CD4-positive, alpha-beta T cell treated with Interleukin-15 for 1 hour (primary cell): Measurements from ENCODE around the gene C4orf50.

Source experiments
- DNase-seq: peaks from one replicate; pipeline ENCODE4 v3.0.0-alpha.2; 2020

C4orf50 gene

DNA sequence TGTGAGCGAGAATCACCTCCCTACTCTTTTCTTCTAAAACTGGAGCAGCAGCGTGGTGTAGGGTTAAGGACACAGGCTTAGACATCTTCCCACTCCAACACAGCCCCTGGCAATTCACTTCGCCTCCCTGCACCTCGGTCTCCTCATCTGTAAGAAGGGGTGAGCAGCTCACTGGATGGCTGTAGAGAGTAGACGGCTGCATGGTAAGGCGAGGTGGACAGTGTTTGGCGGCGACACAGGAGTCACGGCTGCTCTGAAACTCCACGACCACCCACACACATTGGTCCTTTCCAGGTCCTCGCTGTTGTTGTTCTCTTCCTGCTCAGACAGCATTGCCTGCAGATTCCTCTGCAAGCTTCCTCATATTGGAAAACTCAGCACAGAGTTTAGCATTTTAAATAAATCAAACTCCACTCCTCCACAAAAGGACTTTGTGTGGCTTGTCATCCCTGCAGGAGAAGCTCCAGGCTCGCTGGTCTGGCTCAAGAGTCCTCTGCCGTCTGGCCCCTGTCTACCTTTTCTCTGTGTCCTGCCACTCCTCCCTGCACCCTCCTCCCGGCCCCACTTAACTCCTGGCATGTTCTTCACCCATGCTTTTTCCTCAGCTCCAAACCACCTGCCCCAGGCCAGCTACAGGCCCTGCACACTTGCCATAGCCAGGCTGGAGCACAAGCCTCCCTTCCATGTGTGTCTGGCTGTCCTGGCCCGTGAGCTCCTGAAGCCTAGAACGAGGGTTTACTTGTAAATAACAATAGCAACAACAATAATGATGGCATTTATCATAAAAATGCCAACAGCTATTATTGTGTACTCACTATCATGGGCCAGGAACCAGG lies 84.0 kb downstream of the C4orf50 start:
- DNase-seq = no peak

DNA sequence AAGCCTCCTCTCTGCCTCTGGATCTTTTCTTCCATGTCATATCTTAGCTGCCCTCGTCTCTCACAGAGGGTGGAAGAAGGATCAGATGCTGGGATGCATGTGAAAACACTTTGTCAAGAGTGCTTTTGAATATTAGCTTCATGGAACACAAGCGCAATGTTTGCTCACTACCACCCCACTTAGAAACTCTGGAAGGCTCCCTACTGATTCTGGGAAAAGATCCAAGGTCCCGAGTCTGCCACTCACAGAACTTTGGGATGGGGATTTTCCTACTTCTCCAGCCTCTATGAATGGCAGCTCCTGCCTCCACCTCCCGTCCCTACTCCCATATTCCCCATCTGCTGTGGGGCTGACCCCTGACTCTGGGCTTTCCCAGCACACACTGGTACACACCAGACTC lies 85.1 kb downstream of the C4orf50 start:
- DNase-seq = no peak

DNA sequence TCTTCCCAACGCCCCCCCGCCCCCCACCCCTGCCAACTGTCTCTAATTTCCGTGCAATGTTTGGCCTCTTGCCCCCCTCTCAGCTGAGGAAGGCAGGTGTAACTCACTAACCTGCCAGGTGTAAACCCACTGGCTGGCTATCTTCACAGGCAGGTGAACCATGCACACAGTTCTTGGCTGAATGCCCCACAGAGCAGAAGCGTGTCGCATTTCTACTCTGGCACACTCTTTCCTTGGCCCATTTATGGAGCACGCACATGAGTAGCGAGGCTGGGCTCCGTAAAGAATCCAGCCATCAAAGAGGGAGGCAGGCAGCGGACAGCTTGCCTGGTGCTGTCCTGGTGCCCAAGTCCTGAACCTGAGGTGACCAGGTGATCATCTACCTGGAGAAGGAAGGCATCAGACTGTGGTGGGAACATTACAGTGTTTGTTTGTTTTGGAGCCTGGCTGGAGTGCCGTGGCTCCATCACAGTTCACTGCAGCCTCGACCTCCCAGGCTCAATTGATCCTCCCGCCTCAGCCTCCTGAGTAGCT lies 86.1 kb downstream of the C4orf50 start:
- DNase-seq = no peak

DNA sequence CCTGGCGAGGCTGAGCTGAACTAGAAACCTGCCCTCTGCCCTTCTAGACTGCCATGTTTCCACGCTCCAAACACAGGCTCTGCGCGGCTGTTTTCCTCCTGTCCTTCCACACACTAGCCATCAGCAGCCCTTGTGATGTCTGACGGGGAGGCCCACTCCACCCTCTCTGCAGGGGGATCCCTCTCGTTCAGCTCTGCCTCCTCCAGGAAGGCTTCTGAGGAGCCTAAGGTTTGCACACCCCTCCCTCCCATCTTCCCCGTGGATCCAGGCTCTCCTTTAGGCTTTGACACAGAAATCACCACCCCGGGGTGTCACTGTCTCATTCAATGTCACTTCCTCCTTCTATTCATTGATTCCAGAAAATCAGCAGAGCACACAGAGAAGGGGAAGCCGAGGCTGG lies 86.7 kb downstream of the C4orf50 start:
- no peak for DNase-seq

DNA sequence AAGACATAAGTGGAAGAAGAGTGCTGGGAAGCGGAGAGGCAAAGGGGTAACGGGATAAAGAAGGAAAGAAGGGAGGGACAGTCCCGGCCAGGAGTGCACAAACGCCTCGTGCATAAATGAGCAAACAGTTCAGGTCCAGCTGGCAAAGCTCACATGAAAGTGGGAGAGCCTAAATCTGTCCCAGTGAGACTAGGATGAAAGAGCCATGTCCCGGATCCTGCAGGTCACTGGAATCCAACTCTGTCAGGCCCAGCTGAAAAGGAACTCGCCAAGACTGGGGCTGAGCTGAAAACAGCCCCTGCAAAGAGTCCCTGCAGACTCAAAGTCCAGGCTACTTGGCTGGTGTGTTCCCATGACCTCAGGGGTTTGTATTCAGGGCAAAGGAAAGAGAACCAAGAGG lies 87.4 kb downstream of the C4orf50 start:
- DNase-seq = no peak

DNA sequence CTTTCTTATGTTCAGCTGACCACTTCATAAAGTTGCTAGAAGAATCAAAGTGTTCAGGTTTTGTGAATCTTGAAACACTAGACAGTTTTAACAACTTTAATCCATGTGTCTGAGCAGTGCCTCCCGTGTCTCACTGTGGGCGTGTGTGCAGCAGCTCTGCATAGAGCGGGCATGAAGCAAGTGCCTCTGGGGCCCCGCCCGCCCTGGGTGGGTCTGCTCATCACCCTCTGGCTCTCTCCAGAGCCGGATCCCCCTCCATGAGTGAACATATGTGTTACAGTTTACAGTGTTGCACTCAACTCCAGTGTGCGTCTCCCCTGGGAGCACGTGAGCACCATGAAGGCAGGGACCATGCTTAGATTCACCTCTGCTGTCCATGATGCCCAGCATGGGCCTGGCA lies 87.8 kb downstream of the C4orf50 start:
- no peak for DNase-seq

DNA sequence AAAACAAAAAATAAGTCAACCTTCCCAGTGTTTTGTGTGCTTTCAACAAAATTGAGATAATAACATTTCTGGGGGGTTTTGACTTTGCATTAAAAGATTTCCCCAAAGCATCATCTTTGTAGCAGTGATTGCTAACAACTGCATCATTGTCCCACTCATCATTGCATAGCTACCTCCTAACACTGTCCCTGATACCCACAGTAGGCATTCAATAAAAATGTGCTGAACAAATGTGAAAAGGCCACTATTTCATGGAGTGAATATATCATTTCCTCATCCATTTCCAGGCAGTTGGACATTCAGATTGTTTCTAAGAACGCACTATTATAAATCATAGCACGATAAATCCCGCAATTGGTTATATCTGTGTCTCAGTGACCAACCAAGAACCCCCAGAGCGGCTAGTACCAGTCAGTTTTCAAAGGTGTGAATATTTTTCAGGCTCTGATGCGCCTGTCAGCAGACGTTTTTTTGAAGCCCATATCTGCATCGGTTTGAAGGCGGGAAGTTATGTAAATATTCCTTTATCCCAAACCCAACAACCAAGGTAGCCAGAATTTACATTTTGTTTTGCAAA lies 89.3 kb downstream of the C4orf50 start:
- DNase-seq = no peak

DNA sequence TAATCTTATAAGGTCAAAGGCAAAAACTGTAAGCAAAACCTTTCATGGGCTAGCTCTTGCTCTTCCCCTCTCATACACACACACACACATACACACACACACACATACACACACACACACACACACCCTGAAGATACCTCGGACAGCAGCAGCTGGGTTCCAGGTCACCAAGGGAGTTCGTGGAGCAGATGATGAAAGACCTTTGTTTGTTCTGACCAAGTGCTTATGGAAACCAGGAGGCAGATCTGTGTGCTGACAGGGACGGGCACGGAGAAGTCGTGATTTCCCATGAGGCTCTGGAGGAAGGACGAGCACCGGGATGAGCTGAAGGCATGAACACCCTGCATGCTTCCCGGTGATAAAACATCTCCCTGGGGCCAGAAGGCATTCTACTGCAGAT lies 90.0 kb downstream of the C4orf50 start:
- DNase-seq = no peak

DNA sequence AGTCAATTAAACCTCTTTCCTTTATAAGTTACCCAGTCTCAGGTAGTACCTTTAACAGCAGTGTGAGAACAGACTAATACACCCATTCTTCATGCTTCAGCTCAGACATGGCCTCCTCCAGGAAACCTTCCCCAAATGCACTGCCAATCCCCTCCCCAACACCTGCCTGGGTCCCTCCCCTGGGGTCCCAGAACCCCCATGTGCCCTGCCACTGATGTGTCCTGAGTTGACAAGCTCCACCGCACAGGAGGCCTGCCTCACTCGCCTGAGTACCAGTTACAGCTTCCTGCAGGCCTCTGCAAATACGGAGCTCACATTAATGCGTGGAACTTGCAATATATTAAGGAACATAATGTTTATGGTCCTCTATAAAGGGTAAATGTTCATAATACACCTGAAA lies 90.5 kb downstream of the C4orf50 start:
- no peak for DNase-seq

DNA sequence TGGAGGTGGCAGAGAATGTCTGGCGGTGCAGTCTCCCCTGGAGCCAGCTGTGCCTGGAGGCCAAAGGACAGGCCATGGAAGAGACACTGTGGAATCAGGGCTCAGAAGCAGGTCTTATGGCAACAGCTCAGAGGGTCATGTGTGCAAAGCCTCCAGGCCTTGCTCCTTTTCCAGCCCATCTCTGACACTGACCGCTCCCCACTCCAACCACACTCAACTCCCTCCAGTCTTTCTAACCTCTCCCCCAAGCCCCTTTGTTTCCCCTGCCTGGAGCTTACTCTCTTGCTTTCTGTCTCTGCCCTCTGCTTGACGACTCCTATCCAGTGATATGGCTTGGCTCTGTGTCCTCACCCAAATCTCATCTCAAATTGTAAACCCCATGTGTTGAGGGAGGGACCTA lies 91.1 kb downstream of the C4orf50 start:
- DNase-seq = no peak

DNA sequence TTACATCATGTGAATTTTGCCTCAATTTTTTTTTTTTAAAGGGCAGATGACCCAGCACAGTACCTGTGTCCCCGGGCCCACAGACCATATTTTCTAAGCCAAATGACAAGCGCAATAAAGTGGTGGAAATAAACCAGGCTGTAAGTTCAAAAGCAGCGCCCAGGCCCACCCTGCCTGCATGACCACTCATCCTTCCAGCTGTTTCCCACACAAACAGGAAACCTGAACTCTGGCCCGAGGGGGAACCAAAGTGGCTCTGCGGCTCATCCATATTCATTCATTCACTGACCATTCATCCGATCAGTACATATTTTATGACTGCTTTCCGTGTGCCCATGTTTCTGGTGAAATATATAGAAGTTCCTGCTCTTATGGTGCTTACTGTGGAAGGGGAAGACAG lies 91.6 kb downstream of the C4orf50 start:
- no peak for DNase-seq

DNA sequence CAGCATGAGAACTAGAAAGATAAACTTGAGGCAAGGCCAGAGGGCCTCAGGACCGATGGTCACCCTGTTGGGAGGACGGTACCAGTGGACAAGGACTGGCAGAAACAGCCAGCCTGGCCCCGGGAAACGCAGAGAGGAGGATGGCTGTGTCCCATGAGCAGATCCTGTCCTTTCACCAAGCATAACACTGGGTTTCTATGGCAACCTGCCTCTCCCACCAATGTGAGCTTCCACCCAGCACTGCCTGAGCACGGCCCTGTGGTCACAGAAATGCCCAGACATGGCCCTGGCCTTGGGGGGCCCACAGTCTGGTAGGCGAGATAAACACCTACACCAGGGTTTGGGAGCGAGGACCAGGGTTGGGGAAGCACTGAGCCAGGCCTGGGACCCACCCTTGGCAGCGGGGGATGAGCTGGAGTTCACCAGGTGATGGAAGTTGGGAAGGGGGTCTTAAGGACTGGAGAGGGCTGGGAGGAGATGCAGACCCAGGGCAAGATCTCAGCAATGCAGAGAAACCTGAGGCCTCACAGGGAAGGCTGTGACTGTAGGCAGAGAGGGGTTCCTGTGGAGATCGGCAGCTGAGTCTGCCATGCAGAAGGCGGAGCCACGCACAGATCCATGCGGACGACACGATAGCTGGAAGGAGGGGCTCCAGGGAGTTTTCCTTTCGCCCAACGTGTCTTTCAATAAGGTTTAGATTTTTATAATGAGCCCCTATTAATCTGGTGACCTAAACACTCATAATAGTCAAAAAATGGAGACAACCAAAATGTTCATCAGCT lies 92.6 kb downstream of the C4orf50 start:
- DNase-seq = no peak

DNA sequence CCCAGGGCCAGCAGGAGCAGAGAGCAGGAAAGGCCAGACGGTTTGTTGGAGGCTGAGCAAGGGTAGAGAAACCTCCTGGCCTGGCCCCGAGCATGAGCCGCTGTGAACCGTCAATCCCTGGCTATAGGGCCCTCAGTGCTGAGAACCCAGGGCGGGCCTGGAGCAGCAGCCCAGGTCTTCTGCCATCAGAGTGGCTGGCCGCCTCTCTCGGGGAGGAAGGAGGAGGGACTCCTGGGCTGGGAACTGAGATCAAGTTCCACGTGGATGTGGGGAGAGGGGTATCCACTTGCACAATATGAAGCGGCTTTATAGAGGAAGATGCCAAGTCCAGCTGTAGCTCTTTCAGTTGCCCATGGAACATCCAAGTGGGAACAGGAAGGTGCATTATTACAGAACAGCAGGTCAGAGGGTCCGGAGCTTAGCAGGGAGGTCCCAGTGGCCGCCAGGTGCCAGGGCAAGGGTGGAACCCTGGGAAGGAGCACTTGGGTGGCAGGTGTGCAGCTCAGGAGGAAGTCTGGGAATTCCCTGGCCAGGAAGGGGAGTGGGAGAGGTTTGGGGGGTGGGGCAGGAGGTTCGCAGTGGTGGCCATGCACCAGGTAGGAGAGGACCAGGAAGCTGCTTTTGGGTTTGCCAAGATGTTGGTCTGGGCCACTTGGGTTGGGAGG lies 93.6 kb downstream of the C4orf50 start:
- no peak for DNase-seq

DNA sequence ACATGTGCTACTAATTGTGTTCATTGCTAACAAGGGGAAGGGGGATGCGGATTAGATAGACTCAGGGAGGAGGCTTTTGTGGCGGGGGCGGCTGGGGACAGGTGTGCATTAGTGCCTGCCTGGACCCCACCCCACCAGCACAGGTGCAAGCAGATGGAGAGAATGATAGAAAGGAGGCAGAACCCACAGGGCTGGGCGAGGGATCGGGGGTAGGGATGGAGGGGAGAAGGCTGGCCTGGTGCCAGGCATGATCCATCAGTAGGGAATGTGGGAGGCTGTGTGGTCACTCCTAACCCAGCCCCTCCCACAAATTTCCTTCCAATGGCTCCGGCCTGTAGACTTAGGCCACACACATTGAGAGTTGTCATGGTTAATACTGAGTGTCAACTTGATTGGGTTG lies 94.9 kb downstream of the C4orf50 start:
- DNase-seq = no peak

DNA sequence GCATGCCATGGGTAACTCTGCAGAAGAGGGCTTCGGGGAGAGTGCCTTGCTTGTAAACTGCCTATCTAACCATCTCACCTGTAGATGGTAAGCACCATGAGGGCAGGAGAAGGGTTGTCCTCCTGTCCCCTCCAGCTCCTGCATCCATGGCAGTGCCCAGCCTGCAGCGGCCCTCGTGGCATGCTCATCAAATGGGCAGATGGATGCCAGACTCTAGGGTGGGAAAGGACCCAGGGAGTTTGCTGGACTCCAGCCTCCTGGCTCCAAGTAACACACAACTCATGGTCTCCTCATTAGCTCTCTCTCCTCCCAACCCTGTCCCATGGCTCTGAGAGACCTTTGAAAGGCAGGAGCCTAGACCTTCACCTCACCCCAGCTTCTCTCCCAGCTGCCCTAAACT lies 95.7 kb downstream of the C4orf50 start:
- DNase-seq = no peak

DNA sequence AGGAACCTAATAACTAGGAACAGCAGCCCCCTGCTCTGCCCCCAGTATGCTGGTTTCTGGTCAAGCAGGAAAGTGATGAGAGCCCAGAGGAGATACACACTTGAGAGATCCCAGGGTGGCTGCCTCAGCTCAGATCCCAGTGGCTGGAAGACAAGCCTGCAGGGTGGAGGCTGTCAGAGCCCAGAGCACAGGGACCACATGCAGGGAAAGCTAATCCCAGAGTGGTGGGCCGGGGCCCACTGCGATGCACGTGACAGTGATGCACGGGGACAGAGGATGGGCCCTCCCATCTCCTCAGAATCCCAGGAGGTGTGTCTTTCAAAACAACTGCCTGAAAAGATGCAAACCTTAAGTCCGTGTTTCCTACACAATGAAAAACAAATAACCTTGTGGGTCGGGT lies 96.2 kb downstream of the C4orf50 start:
- DNase-seq = no peak

DNA sequence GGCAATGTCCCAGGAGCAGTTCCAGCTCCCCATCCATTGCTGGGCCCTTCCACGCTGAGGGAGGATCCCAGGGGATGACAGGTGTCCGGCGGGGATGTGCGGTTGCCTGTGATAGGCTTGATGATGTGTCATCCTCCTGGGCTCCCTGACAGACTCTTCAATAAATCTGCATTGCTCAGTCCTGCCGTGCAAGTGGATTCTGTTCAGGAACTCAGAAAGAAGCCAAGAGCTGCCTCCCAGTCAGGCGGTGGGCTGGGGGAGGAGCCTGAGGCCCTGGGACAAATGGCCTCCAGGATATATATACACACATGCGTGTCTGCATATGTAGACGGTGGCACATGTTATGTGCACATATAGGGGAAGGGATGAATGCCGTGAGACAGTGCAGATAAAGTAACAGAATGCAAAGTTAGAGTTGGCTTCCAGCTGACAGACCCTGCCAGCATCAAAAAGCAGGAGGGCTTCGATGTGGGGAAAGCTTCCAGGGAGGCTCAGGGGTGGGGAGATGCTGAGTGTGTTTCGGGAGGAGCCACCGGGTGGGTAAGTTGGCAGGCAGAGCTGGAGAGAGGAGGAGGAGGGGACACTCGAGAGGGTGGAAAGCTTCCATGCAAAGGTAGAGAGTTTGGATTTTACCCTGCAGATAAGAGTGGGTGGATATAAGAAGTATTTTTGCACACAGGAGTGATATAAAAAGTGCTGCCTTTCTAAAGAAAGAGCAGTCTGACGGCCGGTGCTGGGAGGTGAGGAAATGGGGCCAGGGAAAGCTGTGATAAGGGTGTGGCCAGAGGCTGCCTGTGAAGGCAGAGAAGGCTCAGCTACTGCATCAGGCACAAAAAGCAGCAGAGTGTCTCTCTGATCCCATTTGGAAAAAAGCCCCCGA lies 96.9 kb downstream of the C4orf50 start:
- DNase-seq = no peak

DNA sequence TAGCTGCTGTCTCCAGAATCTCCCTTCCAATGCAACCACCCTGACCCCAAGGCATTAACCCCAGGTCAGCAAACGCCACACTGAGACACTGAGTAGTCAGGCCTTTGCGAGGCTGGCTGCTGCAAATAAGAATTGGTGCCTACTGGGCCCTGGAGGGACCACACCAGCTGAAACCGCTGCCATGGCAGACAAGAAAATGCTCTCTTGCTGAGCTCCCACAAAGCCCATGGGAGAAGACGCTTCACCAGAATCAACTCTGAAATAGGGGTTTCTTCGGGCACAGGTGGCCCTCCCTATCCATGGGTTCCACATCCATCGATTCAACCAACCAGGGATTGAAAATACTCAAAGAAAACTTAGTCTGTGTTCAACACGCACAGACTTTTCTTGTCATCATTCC lies 98.7 kb downstream of the C4orf50 start:
- no peak for DNase-seq

DNA sequence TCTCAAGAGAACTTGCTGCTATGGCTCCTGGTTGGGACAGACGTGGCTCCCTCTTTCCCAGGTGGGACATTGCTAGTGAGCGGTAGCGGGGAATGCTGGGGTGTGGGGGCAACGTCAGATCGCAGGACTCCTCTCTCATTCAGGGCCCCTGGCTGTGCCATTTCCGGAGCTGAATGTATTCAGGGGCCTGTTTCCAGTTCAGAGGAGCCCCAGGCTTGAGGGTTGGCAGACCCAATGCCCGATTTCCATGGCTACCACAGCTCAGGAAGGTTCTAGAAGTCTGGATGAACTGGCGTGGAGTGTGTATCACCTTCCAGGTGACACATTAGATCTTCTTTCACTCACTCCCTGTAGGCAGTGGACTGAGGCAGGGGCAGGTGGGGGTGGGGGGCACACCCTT lies 99.2 kb downstream of the C4orf50 start:
- DNase-seq = no peak

DNA sequence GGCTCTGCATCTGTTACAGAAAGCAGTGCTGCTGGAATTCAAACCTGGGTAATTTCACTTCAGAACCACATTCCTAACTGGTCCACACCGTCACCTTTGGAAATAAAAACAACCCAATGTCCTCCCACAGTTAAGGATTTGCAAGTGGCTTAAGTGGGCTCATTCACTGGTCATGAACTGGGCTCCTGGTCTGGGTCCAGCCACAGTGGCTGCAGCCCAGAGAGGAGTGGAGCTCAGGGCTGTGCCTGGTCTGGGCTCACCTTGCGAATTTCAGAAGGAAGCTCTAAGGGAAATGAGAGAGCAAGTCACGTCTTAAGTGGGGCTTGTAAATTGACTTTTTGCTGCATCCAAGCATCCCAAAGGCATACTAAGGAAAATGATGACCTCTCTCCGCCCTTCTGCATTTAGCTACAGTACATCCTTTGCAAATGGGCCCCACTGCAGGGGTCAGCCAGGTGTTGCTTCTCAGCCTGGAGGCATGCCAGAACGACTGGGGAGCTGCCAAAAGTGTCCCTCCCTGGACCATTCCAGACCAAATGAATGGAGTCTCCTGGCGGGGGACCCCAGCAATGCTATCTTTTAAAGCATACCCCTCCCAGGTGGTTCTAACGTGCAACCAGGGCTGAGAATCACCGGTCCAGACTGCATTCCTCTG lies 99.8 kb downstream of the C4orf50 start:
- no peak for DNase-seq

DNA sequence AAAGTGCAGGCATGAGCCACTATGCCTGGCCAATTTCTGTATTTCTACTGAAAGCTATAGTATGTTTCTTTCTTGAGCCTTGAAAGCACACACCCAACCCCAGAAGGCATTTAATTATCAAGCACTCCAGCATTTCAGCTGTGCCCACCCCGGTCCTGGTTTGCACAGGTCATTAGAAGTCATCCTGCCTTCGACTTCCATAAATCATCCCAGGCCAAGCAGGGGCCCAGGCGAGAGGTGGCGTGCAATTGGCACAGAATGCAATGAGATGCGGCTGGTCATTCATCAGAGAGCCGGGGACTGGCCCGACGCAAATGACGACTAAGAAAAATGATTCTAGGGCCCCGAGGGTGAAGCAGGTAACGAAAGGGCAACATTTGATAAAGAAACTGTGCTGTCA lies 100.6 kb downstream of the C4orf50 start:
- DNase-seq = no peak

DNA sequence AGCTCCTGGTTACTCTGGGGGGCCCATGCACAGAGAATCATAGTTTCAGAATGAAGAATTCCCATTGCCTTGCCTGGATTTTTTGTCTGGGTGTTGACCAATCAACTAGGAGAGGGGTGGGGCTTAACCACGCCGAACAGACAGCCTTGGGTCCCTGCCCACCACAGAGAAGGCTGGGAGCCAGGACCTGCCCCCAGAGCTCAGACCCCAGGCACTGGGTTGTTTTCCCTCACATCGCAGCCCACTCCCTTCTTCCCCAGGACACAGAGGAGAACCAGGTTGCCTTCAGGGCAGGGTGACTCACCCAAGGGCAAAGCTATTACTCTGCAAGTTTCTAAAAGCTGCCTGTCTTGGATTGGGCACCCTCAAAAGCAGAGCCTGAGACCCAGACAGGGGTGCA lies 102.0 kb downstream of the C4orf50 start:
- DNase-seq = no peak
